Measurements from ENCODE around the gene PSMB7.

The PSMB7 gene

DNA sequence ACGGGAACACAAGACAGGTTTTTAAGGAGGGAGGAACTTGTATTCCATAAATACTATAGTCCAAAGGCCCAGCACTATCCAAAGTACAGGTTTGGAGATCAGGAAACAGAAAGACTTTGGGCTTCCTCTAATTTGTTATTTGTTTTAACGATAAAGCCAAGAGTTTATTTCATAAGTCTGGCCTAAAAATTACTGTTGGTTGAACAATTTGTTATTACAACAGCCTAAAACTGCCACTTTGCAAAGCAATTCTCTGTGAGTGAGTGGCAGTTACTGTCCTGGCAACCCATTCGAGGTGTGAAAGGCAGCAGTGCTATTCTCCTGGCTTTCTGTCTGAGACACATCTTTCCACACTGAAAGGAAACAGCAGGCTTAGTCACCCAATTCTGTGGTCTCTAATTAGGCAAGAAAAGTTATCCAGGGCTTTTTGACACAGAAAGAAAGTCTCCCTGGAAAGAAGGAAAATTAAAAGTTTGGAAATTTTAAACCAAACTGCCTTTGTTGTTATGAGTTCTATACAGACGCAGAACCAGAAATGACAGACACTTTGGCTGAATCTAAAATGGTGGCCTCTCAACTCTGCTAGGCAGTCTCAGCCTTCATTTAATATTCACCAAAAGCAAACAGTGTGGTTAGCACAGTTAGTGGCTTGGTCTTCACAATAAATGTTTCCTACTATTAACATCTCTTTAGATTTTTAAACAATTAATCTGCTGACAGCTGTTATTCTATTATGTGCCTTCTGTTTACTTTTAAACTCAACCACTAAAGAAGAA lies 33.9 kb downstream of the PSMB7 start:
- peaks cover 55% of the 10 kb centered on the region for H3K36me3 ChIP-seq (ENCODE audit: control insufficient read depth, insufficient read depth, low read length)
- 93 to 100% methylated on average over 2 to 4 of the region's 4 CpGs for WGBS, 2 experiments (ENCODE audit: insufficient coverage in 2 of 2)
- H3K4me1 ChIP-seq (ENCODE audit: control insufficient read depth, insufficient read depth, low read length, poor library complexity, severe bottlenecking) = peaks cover 7% of the 10 kb centered on the region
- no peak overlapping the region for H3K4me3 ChIP-seq (ENCODE audit: extremely low read depth, insufficient read depth, low read length, poor library complexity, severe bottlenecking)
- no peak overlapping the region for H3K27ac ChIP-seq (ENCODE audit: low read depth, low read length, severe bottlenecking)
- H3K9me3 ChIP-seq (ENCODE audit: control insufficient read depth, low read length) = no peaks in the 10 kb centered on the region

DNA sequence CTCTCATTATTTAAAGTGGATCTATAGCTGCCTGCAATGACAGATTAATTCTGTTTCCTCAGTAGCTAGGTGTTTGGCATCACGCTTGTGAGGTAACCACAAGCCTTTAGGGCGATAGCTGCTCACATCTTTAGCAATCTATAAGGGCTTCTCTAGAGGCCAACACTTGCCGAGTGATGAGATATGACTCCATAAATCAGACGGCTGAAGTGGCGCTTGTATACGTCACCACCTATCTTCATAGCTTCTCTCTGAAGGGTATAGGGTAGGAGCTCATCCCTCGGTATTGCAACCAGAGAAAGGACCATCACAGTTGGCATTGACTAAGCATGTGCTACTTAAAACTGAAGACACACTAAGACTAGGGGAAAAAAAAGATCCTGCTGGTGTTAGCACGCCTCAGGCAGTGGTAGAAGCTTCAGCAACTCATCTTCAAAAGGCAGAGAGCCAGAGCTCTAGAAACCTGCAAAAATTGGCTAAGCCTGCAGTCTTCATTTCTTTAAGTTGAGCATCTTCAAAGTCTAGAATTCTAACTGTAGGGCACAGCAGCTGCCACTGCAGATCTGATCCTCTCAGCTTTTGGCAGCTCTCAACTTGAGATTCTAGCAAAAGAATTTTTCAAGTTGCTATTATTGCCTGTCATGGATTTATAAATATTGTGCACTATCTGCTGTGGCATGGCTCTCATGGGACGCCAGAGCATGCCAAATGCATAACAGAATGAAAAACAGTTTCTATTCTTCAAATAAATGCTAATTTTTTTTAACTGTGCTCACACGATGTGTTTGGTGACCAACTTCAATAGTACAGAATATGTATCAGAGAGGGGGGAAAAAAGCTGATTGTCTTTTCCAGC lies 37.5 kb downstream of the PSMB7 start:
- 99 to 100% methylated on average over 4 to 7 of the region's 10 CpGs for WGBS, 2 experiments (ENCODE audit: insufficient coverage in 2 of 2)
- Histone ChIP-seq H3K36me3 (ENCODE audit: control insufficient read depth, insufficient read depth, low read length) (peaks cover 51% of the 10 kb centered on the region), H3K4me1 (ENCODE audit: control insufficient read depth, insufficient read depth, low read length, poor library complexity, severe bottlenecking) (peaks cover 4% of the 10 kb centered on the region), H3K4me3 (ENCODE audit: extremely low read depth, insufficient read depth, low read length, poor library complexity, severe bottlenecking) (no peak overlapping the region), H3K9me3 (ENCODE audit: control insufficient read depth, low read length) (peaks cover 8% of the 10 kb centered on the region), H3K27ac (ENCODE audit: low read depth, low read length, severe bottlenecking) (no peak overlapping the region)

DNA sequence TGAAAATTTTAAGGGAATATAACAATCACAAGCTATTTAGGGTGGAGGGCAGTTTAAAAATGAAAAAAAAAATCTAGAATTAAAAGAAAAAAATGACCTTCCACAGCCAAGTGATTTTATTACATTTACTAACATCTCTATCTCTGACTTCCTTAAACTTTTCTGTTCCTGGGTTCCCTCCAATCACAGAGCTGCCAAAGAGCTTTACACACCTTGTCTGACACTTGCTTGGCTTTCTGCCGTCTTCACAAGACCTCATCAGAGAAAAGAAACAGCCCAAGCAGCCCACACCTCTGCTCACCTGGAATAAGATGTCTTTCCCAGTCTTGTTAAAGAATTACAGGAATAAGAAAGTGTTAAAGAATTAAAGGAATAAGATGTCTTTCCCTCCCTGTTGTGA lies 38.9 kb downstream of the PSMB7 start:
- no peaks in the 10 kb centered on the region for H3K4me1 ChIP-seq (ENCODE audit: control insufficient read depth, insufficient read depth, low read length, poor library complexity, severe bottlenecking)
- peaks cover 51% of the 10 kb centered on the region for H3K36me3 ChIP-seq (ENCODE audit: control insufficient read depth, insufficient read depth, low read length)
- peaks cover 8% of the 10 kb centered on the region for H3K9me3 ChIP-seq (ENCODE audit: control insufficient read depth, low read length)
- 100% methylated on average over 1 of the region's 1 CpG; no CpG with 5 or more reads in 1 of the 2 experiments for WGBS, 2 experiments (ENCODE audit: insufficient coverage in 2 of 2)
- H3K27ac ChIP-seq (ENCODE audit: low read depth, low read length, severe bottlenecking) = no peak overlapping the region
- H3K4me3 ChIP-seq (ENCODE audit: extremely low read depth, insufficient read depth, low read length, poor library complexity, severe bottlenecking) = no peak overlapping the region

DNA sequence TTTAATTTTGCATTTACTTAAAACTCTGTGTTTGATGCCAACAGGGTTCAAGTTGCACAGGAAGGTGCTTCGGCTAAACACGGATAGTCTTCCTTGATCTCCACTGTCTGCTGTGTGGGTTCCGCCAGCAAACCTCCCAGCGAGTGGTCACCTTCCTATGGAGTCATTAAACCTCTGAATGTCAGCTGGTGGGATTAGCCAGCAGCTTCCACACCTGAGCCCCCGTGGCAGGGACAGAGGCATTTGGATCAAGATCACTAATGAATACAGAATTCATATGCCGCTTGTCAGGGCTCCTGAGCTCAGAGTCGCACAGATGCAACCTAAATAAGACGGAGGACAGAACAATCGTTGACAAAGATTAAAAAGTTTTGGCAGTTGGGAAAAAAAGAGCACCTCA lies 39.5 kb downstream of the PSMB7 start:
- H3K4me3 ChIP-seq (ENCODE audit: extremely low read depth, insufficient read depth, low read length, poor library complexity, severe bottlenecking) = no peak overlapping the region
- H3K4me1 ChIP-seq (ENCODE audit: control insufficient read depth, insufficient read depth, low read length, poor library complexity, severe bottlenecking) = no peaks in the 10 kb centered on the region
- H3K9me3 ChIP-seq (ENCODE audit: control insufficient read depth, low read length) = peaks cover 8% of the 10 kb centered on the region
- WGBS, 2 experiments (ENCODE audit: insufficient coverage in 2 of 2) = 94 to 97% methylated on average over 9 of the region's 9 CpGs
- peaks cover 51% of the 10 kb centered on the region for H3K36me3 ChIP-seq (ENCODE audit: control insufficient read depth, insufficient read depth, low read length)
- no peak overlapping the region for H3K27ac ChIP-seq (ENCODE audit: low read depth, low read length, severe bottlenecking)

DNA sequence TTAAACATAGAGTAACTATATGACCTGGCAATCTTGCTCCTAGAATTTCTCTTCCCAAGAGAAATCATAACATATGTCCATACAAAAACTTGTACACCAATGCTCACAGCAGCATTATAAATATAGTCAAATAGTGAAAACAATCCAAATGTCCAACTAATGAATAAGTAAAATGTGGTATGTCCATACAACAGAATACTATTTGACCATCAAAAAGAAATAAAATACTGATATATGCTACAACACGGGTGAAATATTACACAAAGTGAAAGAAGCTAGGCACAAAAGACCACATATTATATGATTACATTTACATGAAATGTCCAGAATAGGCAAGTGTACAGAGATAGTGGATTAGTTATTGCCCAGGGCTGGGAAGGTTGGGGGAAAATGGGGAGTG lies 41.4 kb downstream of the PSMB7 start:
- Histone ChIP-seq H3K4me1 (ENCODE audit: control insufficient read depth, insufficient read depth, low read length, poor library complexity, severe bottlenecking) (no peaks in the 10 kb centered on the region), H3K36me3 (ENCODE audit: control insufficient read depth, insufficient read depth, low read length) (peaks cover 38% of the 10 kb centered on the region), H3K9me3 (ENCODE audit: control insufficient read depth, low read length) (peaks cover 8% of the 10 kb centered on the region), H3K27ac (ENCODE audit: low read depth, low read length, severe bottlenecking) (no peak overlapping the region), H3K4me3 (ENCODE audit: extremely low read depth, insufficient read depth, low read length, poor library complexity, severe bottlenecking) (no peak overlapping the region)
- WGBS, 2 experiments (ENCODE audit: insufficient coverage in 2 of 2) = no CpG with 5 or more reads among the region's 1 CpG

DNA sequence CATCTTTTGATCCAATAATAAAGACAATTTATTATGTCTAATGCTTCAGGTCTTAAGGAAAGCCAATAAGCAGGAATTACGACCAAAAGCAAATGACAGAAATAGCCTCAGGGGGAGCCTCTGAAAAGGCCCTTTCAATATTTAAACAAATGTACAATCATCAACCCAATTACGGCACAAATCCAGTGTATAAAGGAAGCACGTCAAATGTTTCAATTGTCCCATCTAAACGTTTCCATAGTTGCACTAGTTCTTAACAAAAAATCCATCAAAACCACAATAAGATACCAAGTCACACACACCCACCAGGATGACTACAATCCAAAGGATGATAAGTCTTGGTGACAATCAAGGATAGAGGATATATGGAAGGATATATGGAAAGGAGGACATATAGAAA lies 41.9 kb downstream of the PSMB7 start:
- peaks cover 8% of the 10 kb centered on the region for H3K9me3 ChIP-seq (ENCODE audit: control insufficient read depth, low read length)
- 91 to 100% methylated on average over 2 to 3 of the region's 4 CpGs for WGBS, 2 experiments (ENCODE audit: insufficient coverage in 2 of 2)
- no peaks in the 10 kb centered on the region for H3K4me1 ChIP-seq (ENCODE audit: control insufficient read depth, insufficient read depth, low read length, poor library complexity, severe bottlenecking)
- H3K27ac ChIP-seq (ENCODE audit: low read depth, low read length, severe bottlenecking) = no peak overlapping the region
- no peak overlapping the region for H3K4me3 ChIP-seq (ENCODE audit: extremely low read depth, insufficient read depth, low read length, poor library complexity, severe bottlenecking)
- peaks cover 38% of the 10 kb centered on the region for H3K36me3 ChIP-seq (ENCODE audit: control insufficient read depth, insufficient read depth, low read length)

DNA sequence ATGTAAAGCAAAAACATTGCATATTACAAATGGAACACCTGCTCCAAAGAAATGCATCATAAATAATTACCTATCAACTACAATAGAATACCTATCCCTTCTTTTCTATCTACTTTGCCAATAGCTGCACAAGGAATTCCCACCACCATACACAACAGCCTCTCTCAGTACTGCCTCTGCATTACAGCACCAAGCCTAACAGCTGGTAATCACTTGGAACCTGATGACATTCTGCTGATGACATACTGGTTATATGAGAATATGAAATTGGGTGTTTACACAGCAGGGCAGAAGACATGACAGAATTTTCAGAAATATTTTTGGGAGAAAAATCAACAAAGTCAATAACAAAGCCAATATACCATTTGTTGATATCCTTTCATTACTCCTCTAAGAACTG lies 43.2 kb downstream of the PSMB7 start:
- Histone ChIP-seq H3K36me3 (ENCODE audit: control insufficient read depth, insufficient read depth, low read length) (peaks cover 32% of the 10 kb centered on the region), H3K4me3 (ENCODE audit: extremely low read depth, insufficient read depth, low read length, poor library complexity, severe bottlenecking) (no peak overlapping the region), H3K9me3 (ENCODE audit: control insufficient read depth, low read length) (peaks cover 8% of the 10 kb centered on the region), H3K4me1 (ENCODE audit: control insufficient read depth, insufficient read depth, low read length, poor library complexity, severe bottlenecking) (peaks cover 6% of the 10 kb centered on the region), H3K27ac (ENCODE audit: low read depth, low read length, severe bottlenecking) (no peak overlapping the region)

DNA sequence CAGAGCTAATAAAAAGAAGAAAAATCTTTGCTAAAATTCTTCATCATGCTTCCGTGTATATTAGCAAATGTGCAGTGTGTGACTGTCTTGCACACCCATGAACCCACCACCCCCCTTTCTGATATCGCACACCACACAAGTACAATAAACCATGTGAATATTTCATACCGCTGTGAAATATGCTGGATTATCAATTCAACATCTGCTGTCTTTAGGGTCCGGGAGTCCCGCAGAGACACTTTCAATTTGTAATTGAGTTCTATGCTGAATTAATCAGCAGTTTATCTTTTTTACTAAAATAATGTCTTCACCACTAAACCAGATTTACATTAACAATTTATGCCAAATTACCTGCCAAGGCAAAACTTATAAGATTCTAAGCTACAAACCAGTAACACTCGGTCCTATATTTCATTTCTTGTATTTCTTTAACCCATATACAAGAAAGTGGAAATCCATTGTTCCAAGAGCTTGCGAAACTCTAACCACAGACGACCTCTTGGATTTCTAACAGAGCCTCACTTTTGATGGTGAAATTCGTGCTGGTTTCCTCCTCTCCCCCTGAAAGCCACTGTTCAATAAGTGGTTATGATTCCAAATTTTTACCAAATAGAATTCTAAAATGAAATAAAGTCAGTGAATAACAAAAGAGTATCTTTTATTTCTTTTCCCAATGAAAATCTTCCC lies 44.2 kb downstream of the PSMB7 start:
- Histone ChIP-seq H3K9me3 (ENCODE audit: control insufficient read depth, low read length) (peaks cover 8% of the 10 kb centered on the region), H3K4me3 (ENCODE audit: extremely low read depth, insufficient read depth, low read length, poor library complexity, severe bottlenecking) (no peak overlapping the region), H3K4me1 (ENCODE audit: control insufficient read depth, insufficient read depth, low read length, poor library complexity, severe bottlenecking) (peaks cover 6% of the 10 kb centered on the region), H3K27ac (ENCODE audit: low read depth, low read length, severe bottlenecking) (no peak overlapping the region), H3K36me3 (ENCODE audit: control insufficient read depth, insufficient read depth, low read length) (peaks cover 31% of the 10 kb centered on the region)
- 85 to 90% methylated on average over 3 to 4 of the region's 9 CpGs for WGBS, 2 experiments (ENCODE audit: insufficient coverage in 2 of 2)

DNA sequence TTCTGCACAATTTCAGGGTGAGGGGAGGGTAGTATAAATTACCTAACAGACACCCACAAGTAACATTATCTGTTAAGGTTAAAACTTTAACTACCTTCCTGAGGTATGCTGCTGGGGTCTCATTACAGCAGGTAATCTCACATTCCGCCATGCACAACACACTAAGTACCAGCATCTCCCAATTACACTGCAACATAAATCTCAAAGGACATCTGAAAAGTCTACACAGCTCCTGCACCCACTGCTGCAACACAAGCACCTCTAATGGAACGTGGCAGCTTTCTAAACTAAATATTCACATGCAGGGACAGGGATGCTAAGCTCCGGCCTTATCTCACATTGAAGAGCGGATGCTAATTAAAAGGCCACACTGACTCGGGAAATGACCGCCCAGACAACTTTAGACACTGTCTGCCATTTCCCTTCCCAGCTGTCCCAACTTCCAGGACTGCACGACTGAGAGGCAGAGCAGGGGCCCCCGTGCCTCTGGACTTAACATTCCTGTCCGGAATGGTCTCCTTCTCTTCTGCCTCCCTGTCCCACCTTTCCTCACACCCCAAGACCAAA lies 45.9 kb downstream of the PSMB7 start:
- Histone ChIP-seq H3K4me1 (ENCODE audit: control insufficient read depth, insufficient read depth, low read length, poor library complexity, severe bottlenecking) (peaks cover 6% of the 10 kb centered on the region), H3K27ac (ENCODE audit: low read depth, low read length, severe bottlenecking) (no peak overlapping the region)

DNA sequence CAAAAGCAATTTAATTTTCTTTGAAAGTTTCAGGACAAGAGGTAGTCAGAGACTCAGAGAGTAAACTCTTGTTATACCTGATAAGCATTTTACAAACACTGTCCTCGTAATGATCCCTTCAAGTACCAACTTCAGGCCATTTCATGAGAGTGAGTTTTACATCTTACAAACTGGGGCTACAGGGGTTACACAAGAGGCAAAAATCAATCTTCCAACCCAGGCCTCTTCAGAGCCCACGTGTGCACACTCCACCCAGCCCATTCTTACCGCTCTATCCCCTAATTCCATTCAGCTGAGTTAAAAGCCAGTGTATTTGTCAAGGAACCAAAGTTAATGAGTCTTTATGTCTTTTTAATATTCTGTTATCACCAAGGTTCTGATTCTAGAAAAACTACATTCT lies 46.5 kb downstream of the PSMB7 start:
- H3K36me3 ChIP-seq (ENCODE audit: control insufficient read depth, insufficient read depth, low read length) = peaks cover 9% of the 10 kb centered on the region
- 94% methylated on average over 2 of the region's 3 CpGs; no CpG with 5 or more reads in 1 of the 2 experiments for WGBS, 2 experiments (ENCODE audit: insufficient coverage in 2 of 2)
- H3K4me3 ChIP-seq (ENCODE audit: extremely low read depth, insufficient read depth, low read length, poor library complexity, severe bottlenecking) = no peak overlapping the region
- H3K27ac ChIP-seq (ENCODE audit: low read depth, low read length, severe bottlenecking) = no peak overlapping the region
- H3K4me1 ChIP-seq (ENCODE audit: control insufficient read depth, insufficient read depth, low read length, poor library complexity, severe bottlenecking) = peaks cover 6% of the 10 kb centered on the region
- peaks cover 3% of the 10 kb centered on the region for H3K9me3 ChIP-seq (ENCODE audit: control insufficient read depth, low read length)

More for the DNA sequence above, 45.9 kb downstream of the PSMB7 start:
- Histone ChIP-seq H3K9me3 (ENCODE audit: control insufficient read depth, low read length) (peaks cover 8% of the 10 kb centered on the region), H3K4me3 (ENCODE audit: extremely low read depth, insufficient read depth, low read length, poor library complexity, severe bottlenecking) (no peak overlapping the region), H3K36me3 (ENCODE audit: control insufficient read depth, insufficient read depth, low read length) (peaks cover 14% of the 10 kb centered on the region)
- 93 to 97% methylated on average over 6 to 8 of the region's 9 CpGs for WGBS, 2 experiments (ENCODE audit: insufficient coverage in 2 of 2)
